Stimulated activated CD4-positive, alpha-beta T cell treated with anti-CD3 and anti-CD28 coated beads, Interleukin-1b, Interleukin-23, amount 100 ng/mL, for 4 hours (primary cell): ENCODE results near the gene ROCK2.

Experiments used
- DNase-seq, 2 donors: peaks; one replicate each; pipeline ENCODE4 v3.0.0-alpha.2; 2020; ENCODE audit warnings: low read depth in 2 of 2

The ROCK2 gene

GRCh38 chr2:11344342-11344955 lies at the start of gene ROCK2:
Gene ROCK2 (minus strand): TSS chr2:11344636. CDS start chr2:11344136, 500 bp downstream.
- DNase-seq = peak; percentile 44 to 73

GRCh38 chr2:11393711-11394236 lies 49.3 kb upstream of the ROCK2 start:
- no peak for DNase-seq

GRCh38 chr2:11391942-11392266 lies 47.5 kb upstream of the ROCK2 start:
- no peak for DNase-seq

- no peak for DNase-seq
These were observed 45.9 kb upstream of the ROCK2 start for GRCh38 chr2:11390399-11390658.

GRCh38 chr2:11389551-11390398 lies 45.3 kb upstream of the ROCK2 start:
- no peak for DNase-seq

- no peak for DNase-seq
These were observed 44.6 kb upstream of the ROCK2 start for GRCh38 chr2:11389052-11389420.

GRCh38 chr2:11388262-11389051 lies 44.0 kb upstream of the ROCK2 start:
- DNase-seq = no peak

GRCh38 chr2:11387843-11388242 lies 43.4 kb upstream of the ROCK2 start:
- no peak for DNase-seq

GRCh38 chr2:11387100-11387390 lies 42.6 kb upstream of the ROCK2 start:
- DNase-seq = no peak

- no peak for DNase-seq
These were observed 41.4 kb upstream of the ROCK2 start for GRCh38 chr2:11385847-11386246.

- no peak for DNase-seq
These were observed 40.8 kb upstream of the ROCK2 start for GRCh38 chr2:11385216-11385615.

- no peak for DNase-seq
These were observed 35.1 kb upstream of the ROCK2 start for GRCh38 chr2:11379558-11379957.

- no peak for DNase-seq
These were observed 33.6 kb upstream of the ROCK2 start for GRCh38 chr2:11377928-11378545.

GRCh38 chr2:11376071-11376470 lies 31.6 kb upstream of the ROCK2 start:
- no peak for DNase-seq

- no peak for DNase-seq
These were observed 31.2 kb upstream of the ROCK2 start for GRCh38 chr2:11375689-11376027.

- no peak for DNase-seq
These were observed 30.7 kb upstream of the ROCK2 start for GRCh38 chr2:11375025-11375688.

GRCh38 chr2:11373096-11373495 lies 28.7 kb upstream of the ROCK2 start:
- no peak for DNase-seq

- DNase-seq = no peak
These were observed 26.9 kb upstream of the ROCK2 start for GRCh38 chr2:11371092-11371937.

GRCh38 chr2:11370377-11371091 lies 26.1 kb upstream of the ROCK2 start:
- no peak for DNase-seq

GRCh38 chr2:11368059-11368572 lies 23.7 kb upstream of the ROCK2 start:
- no peak for DNase-seq
